Measurements from ENCODE around the gene C6orf120.

GRCh38 chr6:169725125-169726048 is 23.5 kb downstream of the C6orf120 start:
- no peak for TF ChIP-seq POLR2A (IDR thresholded peaks at IDR 0.05; ENCODE audit: low read depth)
- TF ChIP-seq CTCF (IDR thresholded peaks at IDR 0.05), result no peak
- no peak for TF ChIP-seq EP300 (IDR thresholded peaks at IDR 0.05)
- peak; percentile 46 to 73 for TF ChIP-seq POLR2AphosphoS5 (IDR thresholded peaks at IDR 0.05)

Data from esophagus muscularis mucosa (tissue), 4 donors.